A549 (cell line): ENCODE data around the gene SDHB.

Experiments
- CHD2 ChIP-seq: fragments of 150-350 bp; IDR thresholded peaks from 2 replicates; pipeline ENCODE4 v1.6.1; 2014; ENCODE audit warnings: low read length; ENCODE audit not compliant: partially characterized antibody
- EP300 ChIP-seq, 2 experiments: fragments of >200 bp; sonication (Bioruptor Twin); formaldehyde crosslinking; IDR thresholded peaks; 2 replicates in 1 of 2; 3 replicates in 1 of 2; pipeline ENCODE4 v1.6.1; 2016 to 2017
- HOXB13 ChIP-seq: fragments of 250-450 bp; sonication (Bioruptor Pico); IDR thresholded peaks from 2 replicates; pipeline ENCODE4 v1.5.0; 2020; ENCODE audit warnings: low read depth, mild to moderate bottlenecking, moderate library complexity
- MAZ ChIP-seq: fragments of 150-350 bp; IDR thresholded peaks from 2 replicates; pipeline ENCODE4 v1.6.1; 2014; ENCODE audit warnings: antibody characterized with exemption, low read depth, low read length, borderline replicate concordance
- POLR2A ChIP-seq: IDR thresholded peaks from 2 replicates; pipeline ENCODE4 v1.6.1; 2012; ENCODE audit warnings: mild to moderate bottlenecking, low read length
- RAD21 ChIP-seq, 2 experiments: fragments of >200 bp in 1 of 2; sonication (Bioruptor Twin) in 1 of 2; formaldehyde crosslinking in 1 of 2; IDR thresholded peaks in 1 of 2; conservative IDR thresholded peaks in 1 of 2; 2 replicates in 1 of 2; 3 replicates in 1 of 2; pipeline ENCODE4 v1.6.1; 2012 to 2018; ENCODE audit warnings: inconsistent platforms in 1 of 2
- RCOR1 ChIP-seq: fragments of 150-350 bp; IDR thresholded peaks from 2 replicates; pipeline ENCODE4 v1.6.1; 2014; ENCODE audit warnings: antibody characterized with exemption, low read length, low read depth
- TF ChIP-seq, protein P1 (sequence below): IDR thresholded peaks from 2 replicates; pipeline ENCODE4 v1.6.1; 2012
- TF ChIP-seq, protein P2 (sequence below): fragments of >200 bp; sonication (Bioruptor Twin); formaldehyde crosslinking; IDR thresholded peaks from 3 replicates; pipeline ENCODE4 v1.5.1; 2016
- TF ChIP-seq, protein P3 (sequence below): IDR thresholded peaks from 2 replicates; pipeline ENCODE4 v1.6.1; 2012

DNA sequence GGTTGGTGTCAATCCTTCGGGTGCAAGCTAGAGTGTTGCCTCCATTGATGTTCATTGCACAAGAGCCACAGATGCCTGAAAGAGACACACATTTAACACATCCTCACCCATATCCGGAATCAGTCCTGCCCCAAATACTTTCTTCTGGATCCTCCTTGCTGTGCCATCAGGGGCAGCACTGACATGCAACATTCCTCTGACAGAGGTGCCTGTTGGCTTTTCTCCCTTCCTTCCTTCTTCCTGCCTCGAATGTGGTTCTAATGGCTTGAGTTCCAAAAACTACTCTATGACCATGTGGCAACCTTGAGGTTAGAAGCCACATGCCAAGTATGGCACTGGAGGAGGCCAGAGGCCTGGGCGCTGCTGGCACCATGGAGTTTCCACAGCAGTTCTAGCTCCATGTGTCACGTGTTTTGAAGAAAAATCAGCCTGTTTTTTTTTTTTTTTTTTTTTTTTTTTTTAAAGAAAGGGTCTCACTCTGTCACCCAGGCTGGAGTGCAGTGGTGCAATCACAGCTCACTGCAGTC lies 25.1 kb downstream of the SDHB start:
- TF ChIP-seq, protein P1, sequence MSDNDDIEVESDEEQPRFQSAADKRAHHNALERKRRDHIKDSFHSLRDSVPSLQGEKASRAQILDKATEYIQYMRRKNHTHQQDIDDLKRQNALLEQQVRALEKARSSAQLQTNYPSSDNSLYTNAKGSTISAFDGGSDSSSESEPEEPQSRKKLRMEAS: no peak
- TF ChIP-seq, protein P2, sequence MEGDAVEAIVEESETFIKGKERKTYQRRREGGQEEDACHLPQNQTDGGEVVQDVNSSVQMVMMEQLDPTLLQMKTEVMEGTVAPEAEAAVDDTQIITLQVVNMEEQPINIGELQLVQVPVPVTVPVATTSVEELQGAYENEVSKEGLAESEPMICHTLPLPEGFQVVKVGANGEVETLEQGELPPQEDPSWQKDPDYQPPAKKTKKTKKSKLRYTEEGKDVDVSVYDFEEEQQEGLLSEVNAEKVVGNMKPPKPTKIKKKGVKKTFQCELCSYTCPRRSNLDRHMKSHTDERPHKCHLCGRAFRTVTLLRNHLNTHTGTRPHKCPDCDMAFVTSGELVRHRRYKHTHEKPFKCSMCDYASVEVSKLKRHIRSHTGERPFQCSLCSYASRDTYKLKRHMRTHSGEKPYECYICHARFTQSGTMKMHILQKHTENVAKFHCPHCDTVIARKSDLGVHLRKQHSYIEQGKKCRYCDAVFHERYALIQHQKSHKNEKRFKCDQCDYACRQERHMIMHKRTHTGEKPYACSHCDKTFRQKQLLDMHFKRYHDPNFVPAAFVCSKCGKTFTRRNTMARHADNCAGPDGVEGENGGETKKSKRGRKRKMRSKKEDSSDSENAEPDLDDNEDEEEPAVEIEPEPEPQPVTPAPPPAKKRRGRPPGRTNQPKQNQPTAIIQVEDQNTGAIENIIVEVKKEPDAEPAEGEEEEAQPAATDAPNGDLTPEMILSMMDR: no peak
- TF ChIP-seq MAZ (no peak), RCOR1 (no peak), EP300 (IDR thresholded peaks at IDR 0.05) (no peak), CHD2 (no peak), RAD21 (conservative IDR thresholded peaks at IDR 0.05 in 1 of 2, IDR thresholded peaks at IDR 0.05 in 1 of 2) (no peak), POLR2A (no peak), HOXB13 (CRISPR knock-in tag) (no peak)
- TF ChIP-seq, protein P3, sequence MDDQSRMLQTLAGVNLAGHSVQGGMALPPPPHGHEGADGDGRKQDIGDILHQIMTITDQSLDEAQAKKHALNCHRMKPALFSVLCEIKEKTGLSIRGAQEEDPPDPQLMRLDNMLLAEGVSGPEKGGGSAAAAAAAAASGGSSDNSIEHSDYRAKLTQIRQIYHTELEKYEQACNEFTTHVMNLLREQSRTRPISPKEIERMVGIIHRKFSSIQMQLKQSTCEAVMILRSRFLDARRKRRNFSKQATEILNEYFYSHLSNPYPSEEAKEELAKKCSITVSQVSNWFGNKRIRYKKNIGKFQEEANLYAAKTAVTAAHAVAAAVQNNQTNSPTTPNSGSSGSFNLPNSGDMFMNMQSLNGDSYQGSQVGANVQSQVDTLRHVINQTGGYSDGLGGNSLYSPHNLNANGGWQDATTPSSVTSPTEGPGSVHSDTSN: no peak
